Esophagus squamous epithelium (tissue), 5 donors: ENCODE results near the gene ARR3. TPM values are rescaled to one million over a fixed set of nuclear protein-coding genes. Genes with fewer than 3 reads are reported as not detected.
"Not testable (repeated sequence)": the region's sequence is repeated elsewhere in the genome, so short reads cannot be mapped to it uniquely, and the experiment has no call there.

Experiments used
- DNase-seq: peaks from one replicate; lab custom pipeline; 2025; lab: John Stamatoyannopoulos, UW
- H3K27ac ChIP-seq, 4 donors: fragments of 200-600 bp; sonication (generic); one replicate each; pipeline ENCODE4 v1.5.1; 2016 to 2019; ENCODE audit warnings: mild to moderate bottlenecking in 1 of 4
- H3K27me3 ChIP-seq, 4 donors: fragments of 200-600 bp; sonication (generic); 1 replicate in 3 of 4; 2 replicates in 1 of 4; pipeline versions ENCODE4 v1.5.1 to v1.6.0; 2017 to 2021; ENCODE audit warnings: antibody characterized with exemption in 1 of 4
- H3K36me3 ChIP-seq, 3 donors: fragments of 200-600 bp; sonication (generic); one replicate each; pipeline ENCODE4 v1.5.1; 2016 to 2019
- H3K4me1 ChIP-seq, 3 donors: fragments of 200-600 bp; sonication (generic); one replicate each; pipeline ENCODE4 v1.5.1; 2017 to 2019
- H3K4me3 ChIP-seq, 4 donors: fragments of 200-600 bp; sonication (generic); 1 replicate in 3 of 4; 2 replicates in 1 of 4; pipeline ENCODE4 v1.5.1; 2016 to 2019; ENCODE audit warnings: mild to moderate bottlenecking in 2 of 4, moderate library complexity in 1 of 4
- H3K9me3 ChIP-seq, 3 donors: fragments of 200-600 bp; sonication (generic); one replicate each; pipeline ENCODE4 v1.5.1; 2016 to 2019
- POLR2A ChIP-seq, 4 donors: fragments of 450-650 bp; IDR thresholded peaks; one replicate each; pipeline ENCODE4 v1.6.1; 2017; ENCODE audit warnings: antibody characterized with exemption in 4 of 4, mild to moderate bottlenecking in 4 of 4, moderate library complexity in 3 of 4
- WGBS, 2 donors: methylation state at CpG; one replicate each; pipeline ENCODE4 v1.1.5; 2018; 5-methylcytosine and 5-hydroxymethylcytosine counted together
- intact Hi-C: fragments of 100-400 bp; cut with DNase I; formaldehyde crosslinking; loops from one replicate; pipeline ENCODE4 v1.15.0; 2022
- small RNA-seq, 4 donors: library from RNA; depleted of rRNA; stranded (forward); fragments of <200 nt; gene quantifications; one replicate each; pipeline ENCODE3, GENCODE V24; 2016
- total RNA-seq, 4 donors: library from RNA; depleted of rRNA; stranded (reverse); fragments of >200 nt; gene quantifications; one replicate each; pipeline ENCODE4 v1.1.0, GENCODE V29; 2016
- TF ChIP-seq, protein P1 (sequence below), 6 experiments: fragments of 450-650 bp in 4 of 6; fragments of 200-600 bp in 2 of 6; sonication (generic) in 2 of 6; IDR thresholded peaks; one replicate each; pipeline ENCODE4 v1.5.1; 2016 to 2019; ENCODE audit warnings: antibody characterized with exemption in 6 of 6, mild to moderate bottlenecking in 4 of 6, moderate library complexity in 4 of 6
- donor health status: DM: yes; HTN: yes; CAD: no.

Gene ARR3
- total RNA-seq, 4 donors from 2014 or later: not detected

GRCh38 chrX:70322784-70323183 lies 54.6 kb downstream of the ARR3 start:
- no peak overlapping the region for H3K27ac ChIP-seq
- intact Hi-C loops: no loop called here
- no peaks in the 10 kb centered on the region for H3K36me3 ChIP-seq
- WGBS, 2 donors: 85 to 97% methylated on average over 4 of the region's 4 CpGs
- no peaks in the 10 kb centered on the region for H3K9me3 ChIP-seq
- H3K4me3 ChIP-seq: no peak overlapping the region
- no peak for DNase-seq
- no peaks in the 10 kb centered on the region for H3K4me1 ChIP-seq
- H3K27me3 ChIP-seq: no peaks in the 10 kb centered on the region
- TF ChIP-seq, protein P1, sequence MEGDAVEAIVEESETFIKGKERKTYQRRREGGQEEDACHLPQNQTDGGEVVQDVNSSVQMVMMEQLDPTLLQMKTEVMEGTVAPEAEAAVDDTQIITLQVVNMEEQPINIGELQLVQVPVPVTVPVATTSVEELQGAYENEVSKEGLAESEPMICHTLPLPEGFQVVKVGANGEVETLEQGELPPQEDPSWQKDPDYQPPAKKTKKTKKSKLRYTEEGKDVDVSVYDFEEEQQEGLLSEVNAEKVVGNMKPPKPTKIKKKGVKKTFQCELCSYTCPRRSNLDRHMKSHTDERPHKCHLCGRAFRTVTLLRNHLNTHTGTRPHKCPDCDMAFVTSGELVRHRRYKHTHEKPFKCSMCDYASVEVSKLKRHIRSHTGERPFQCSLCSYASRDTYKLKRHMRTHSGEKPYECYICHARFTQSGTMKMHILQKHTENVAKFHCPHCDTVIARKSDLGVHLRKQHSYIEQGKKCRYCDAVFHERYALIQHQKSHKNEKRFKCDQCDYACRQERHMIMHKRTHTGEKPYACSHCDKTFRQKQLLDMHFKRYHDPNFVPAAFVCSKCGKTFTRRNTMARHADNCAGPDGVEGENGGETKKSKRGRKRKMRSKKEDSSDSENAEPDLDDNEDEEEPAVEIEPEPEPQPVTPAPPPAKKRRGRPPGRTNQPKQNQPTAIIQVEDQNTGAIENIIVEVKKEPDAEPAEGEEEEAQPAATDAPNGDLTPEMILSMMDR (IDR thresholded peaks at IDR 0.05): no peak
- TF ChIP-seq POLR2A (IDR thresholded peaks at IDR 0.05): no peak

DNA sequence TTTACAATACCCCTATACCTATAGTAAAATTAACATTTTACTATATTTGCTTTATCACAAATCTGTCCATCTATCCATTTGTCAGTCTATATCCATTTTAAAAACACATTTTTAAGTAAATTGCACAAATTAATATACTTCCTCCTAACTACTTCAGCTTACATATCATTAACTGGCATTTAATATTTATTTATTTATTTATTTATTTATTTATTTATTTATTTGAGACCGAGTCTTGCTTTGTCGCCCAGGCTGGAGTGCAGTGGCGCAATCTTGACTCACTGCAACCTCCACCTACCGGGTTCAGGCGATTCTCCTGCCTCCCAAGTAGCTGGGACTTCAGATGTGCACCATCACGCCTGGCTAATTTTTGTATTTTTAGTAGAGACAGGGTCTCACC lies 55.5 kb downstream of the ARR3 start:
- H3K36me3 ChIP-seq, H3K9me3 ChIP-seq, H3K27ac ChIP-seq, H3K4me1 ChIP-seq, H3K27me3 ChIP-seq, intact Hi-C loops, DNase-seq, H3K4me3 ChIP-seq: not testable (repeated sequence)
- 84 to 85% methylated on average over 6 of the region's 6 CpGs for WGBS, 2 donors

DNA sequence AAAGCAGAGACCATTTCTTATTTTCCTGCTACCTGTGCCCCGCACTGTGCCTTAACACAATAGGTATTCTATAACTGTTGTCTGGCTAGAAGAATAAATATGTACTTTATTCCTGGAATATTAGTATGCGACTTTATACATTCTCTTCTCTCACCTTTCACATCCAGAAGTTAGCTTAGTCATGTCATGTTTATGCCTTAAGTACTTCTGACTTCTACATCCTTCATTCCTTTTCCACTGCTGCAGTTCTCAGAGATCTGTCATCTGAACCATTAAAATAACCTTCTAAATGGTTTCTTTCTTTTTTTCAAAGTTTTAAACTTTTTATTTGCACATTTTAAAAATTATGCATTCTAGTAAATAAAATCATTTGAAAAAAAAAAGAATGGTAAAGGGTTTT lies 56.2 kb downstream of the ARR3 start:
- WGBS, 2 donors: 74 to 97% methylated on average over 2 of the region's 2 CpGs
- Histone ChIP-seq H3K4me3 (no peak overlapping the region), H3K4me1 (no peaks in the 10 kb centered on the region), H3K27ac (no peak overlapping the region), H3K36me3 (no peaks in the 10 kb centered on the region), H3K27me3 (no peaks in the 10 kb centered on the region), H3K9me3 (no peaks in the 10 kb centered on the region)
- TF ChIP-seq, protein P1 (IDR thresholded peaks at IDR 0.05): no peak
- no peak for TF ChIP-seq POLR2A (IDR thresholded peaks at IDR 0.05)
- DNase-seq: no peak
- intact Hi-C loops: no loop called here

DNA sequence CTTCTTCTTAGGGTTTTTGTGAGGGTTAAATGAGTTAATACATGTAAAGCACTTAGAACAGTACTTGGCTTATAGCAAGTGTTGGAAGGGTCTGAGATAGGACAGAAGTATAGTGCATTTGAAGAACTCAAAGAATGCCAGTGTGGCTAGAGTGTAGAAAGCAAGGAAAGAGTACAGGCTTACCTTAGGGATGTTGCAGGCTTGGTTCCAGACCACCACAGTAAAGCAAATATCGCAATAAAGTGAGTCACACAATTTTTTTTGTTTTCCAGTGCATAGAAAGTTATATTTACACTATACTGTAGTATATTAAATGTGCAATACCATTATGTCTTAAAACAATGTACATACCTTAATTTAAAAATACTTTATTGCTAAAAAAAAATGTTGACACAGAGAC lies 63.0 kb downstream of the ARR3 start:
- intact Hi-C loops: no loop called here

More for the DNA sequence above, 63.0 kb downstream of the ARR3 start:
- WGBS, 2 donors: 52 to 93% methylated on average over 1 of the region's 1 CpG
- no peak overlapping the region for H3K4me3 ChIP-seq
- no peaks in the 10 kb centered on the region for H3K36me3 ChIP-seq
- H3K4me1 ChIP-seq: no peaks in the 10 kb centered on the region
- no peaks in the 10 kb centered on the region for H3K27me3 ChIP-seq
- H3K9me3 ChIP-seq: no peaks in the 10 kb centered on the region
- H3K27ac ChIP-seq: no peak overlapping the region
- DNase-seq: no peak
- TF ChIP-seq, protein P1 (IDR thresholded peaks at IDR 0.05): no peak

Small RNA genes within 50 kb of the gene (small RNA-seq; reads per million reads assigned to genes)
- 0 to 0.68 (median 0.39) reads per million in 4 donors for gene RNA5SP507

Other genes starting within 250 kb of the ARR3 start
- gene AWAT2, start 218.4 kb upstream of the ARR3 start, total RNA-seq: not detected
- not detected for gene OTUD6A, start 205.9 kb upstream of the ARR3 start, total RNA-seq
- gene IGBP1, start 134.9 kb upstream of the ARR3 start, total RNA-seq: 10 to 100 TPM; 26.5 to 66.0 (median 45.6) TPM
- gene DGAT2L6, start 90.9 kb upstream of the ARR3 start, total RNA-seq: not detected
- not detected for gene AWAT1, start 33.7 kb upstream of the ARR3 start, total RNA-seq
- under 1 TPM in 1 of 4 donors, not detected in 3; 0.95 TPM for gene P2RY4, start 8.1 kb upstream of the ARR3 start, total RNA-seq
- not detected for gene RAB41, start 13.8 kb downstream of the ARR3 start, total RNA-seq
- gene PDZD11, start 21.6 kb downstream of the ARR3 start, total RNA-seq: 10 to 100 TPM; 26.3 to 39.2 (median 31.0) TPM
- 10 to 100 TPM in 1 of 4 donors, 1 to 10 TPM in 3; 2.5 to 11.0 (median 4.4) TPM for gene KIF4A, start 21.8 kb downstream of the ARR3 start, total RNA-seq
- gene GDPD2, start 155.0 kb downstream of the ARR3 start, total RNA-seq: 1 to 10 TPM in 2 of 4 donors, not detected in 2; 1.3 to 2.3 TPM
- gene DLG3, start 176.5 kb downstream of the ARR3 start, total RNA-seq: 10 to 100 TPM; 20.8 to 36.7 (median 28.3) TPM